Measurements from ENCODE around the gene LMLN.
"Not testable (repeated sequence)": the region's sequence is repeated elsewhere in the genome, so short reads cannot be mapped to it uniquely, and the experiment has no call there.

Gene LMLN

DNA sequence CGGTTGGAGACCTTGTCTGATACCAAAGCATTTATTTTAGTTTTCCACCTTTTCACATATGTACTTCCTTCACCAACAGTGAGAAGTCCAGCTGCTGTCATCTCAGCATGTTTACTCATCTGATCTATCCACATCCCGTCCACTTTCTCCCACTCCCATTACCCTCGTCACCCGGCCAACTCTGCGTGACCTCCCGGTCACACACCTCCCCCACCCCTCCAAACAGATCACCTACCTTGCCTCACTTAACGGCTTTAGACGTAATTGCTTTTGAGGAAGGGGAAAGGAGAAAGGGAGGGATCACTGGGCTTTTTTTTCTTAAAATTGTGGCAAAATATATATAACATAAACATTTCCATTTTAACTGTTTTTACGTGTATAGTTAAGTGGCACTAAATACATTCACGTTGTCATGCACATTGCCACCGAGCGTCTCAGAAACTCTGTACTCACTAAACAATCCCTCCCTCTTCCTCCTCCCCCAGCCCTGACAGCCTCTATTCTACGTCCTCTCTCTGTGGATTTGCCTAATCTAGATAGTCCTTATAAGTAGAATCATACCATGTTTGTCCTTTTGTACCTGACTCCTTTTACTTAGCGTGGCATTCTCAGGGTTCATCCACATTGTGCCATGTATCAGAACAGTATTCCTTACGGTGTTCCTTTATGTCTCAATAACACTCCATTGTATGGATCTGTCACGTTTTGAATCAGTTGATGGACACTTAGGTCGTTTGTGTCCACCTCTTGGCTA is 67.2 kb downstream of the LMLN start:
- no peak for DNase-seq

DNA sequence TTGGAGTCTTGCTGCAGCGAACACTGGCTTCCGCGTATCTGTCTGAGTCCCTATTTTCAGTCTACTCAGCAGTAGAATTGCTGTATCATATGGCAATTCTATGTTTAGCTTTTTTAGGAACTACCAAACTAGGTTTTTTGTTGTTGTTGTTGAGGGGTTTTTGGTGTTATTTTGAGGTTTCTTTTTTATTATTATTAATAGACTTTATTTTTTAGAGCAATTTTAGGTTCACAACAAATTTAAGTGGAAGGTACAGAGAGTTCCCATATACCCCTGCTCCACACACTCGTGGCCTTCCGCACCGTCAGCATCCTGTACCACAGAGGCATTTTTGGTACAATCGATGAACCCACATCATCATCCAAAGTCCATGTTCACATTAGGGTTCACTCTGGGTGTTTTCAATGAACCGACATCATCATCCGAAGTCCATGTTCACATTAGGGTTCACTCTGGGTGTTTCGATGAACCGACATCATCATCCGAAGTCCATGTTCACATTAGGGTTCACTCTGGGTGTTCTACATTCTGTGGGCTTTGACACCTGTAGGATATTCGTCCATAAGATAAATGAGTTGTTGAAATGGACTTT is 67.9 kb downstream of the LMLN start:
- no peak for DNase-seq

DNA sequence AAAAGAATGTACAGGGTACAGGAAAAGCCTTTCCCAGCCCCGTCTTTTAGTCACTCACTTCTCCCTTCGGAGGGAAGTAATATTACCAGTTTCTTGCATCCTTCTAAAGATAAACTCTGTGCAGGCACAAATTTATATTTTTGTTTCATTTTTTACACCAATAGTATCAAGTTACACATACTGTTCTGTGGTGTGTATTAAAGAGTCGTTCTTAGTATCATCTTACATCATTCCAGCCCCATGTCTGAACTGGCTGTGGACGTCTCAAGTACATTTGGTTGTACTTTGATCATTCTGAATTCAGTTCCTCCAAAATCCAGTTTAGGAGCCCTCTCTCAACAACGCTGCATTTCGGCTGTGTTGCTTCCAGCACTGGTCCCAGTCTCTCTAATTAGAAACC is 68.7 kb downstream of the LMLN start:
- no peak for DNase-seq

DNA sequence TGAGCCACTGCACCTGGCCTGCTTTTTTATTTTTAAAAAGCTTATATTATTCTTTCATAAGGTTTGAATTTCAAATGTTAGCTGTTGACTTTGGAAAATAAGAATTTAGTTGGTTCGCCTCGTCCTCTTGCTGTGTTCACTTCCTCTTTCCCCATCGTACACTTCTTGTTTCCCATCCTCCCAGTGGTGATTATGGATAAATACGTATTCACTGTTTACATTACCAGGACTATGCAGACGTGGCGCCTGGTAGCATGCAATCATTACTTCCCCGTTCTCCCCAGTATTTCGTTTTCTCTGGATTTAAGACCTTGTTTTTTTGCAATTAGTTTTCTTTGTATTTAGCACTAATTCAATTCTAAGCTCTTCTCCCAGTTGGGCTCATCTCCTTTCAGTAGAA is 70.1 kb downstream of the LMLN start:
- DNase-seq: peak; percentile 4

DNA sequence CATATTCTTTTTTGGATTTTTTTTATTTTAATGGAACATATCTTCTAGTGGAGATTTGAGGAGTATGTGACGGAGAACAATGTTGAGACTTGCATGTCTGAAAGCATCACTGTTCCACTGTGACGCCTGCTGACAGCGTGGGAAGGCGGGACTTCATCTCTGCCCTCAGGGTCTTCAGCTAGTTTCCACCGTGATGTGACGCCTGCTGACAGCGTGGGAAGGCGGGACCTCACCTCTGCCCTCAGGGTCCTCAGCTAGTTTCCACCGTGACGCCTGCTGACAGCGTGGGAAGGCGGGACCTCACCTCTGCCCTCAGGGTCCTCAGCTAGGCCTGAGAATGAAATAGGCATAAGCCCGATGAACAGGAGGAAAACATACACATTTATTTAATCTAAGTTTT is 70.7 kb downstream of the LMLN start:
- peak; percentile 55 for DNase-seq

DNA sequence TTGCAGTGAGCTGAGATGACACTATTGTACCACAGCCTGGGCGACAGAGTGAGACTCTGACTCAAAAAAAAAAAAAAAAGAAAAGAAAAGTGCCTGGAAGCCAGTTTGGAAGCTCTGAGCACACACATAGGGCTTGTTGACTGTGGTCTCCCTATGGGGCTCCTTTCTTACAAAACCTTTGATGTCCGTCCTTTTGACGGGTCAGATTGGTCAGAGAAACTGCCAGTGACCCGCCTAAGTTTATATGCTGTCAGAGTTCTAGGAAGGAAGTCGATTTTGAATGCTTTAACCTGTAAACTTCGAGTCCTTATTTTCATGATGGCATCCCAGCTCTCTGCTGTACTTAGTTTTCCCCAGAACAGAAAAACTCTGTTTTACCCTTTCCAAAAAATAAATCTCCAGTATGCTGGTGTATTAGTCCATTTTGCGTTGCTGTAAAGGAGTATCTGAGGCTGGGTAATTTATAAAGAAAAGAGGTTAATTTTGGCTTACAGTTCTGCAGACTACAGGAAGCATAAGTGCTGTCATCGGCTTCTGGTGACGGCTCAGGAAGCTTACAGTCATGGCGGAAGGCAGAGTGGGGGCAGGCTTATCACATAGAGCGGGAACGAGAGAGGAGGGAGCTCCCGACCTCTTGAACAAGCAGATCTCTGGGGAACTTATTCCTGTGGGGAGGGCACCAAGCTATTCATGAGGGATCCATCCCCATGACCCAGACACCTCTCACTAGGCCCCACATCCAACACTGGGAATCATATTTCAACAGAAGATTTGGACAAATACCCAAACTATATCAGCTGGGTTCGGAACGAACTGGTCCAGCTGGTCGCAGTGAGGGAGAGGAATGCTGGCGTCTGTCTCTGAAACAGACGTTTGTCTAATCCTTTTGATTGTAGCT is 72.3 kb downstream of the LMLN start:
- DNase-seq: no peak

DNA sequence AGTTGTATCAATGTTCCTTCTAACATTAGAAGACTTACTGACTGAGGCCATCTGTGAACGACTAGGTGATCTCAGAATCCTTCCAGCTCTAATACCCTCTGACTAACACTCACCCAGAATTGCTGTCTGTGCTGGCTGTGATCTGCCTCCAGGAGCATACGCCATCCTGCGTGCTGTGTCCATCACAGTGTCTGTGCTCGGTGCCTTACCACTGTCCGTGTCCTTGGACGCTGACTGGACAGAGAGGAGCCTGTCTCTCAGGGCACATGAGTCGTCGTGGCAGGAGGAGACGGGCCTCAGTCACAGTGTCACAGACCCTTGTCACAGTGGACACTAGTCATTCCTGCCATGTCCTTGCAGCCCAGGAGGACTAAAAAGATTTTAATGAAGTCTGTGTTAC is 83.1 kb downstream of the LMLN start:
- DNase-seq: no peak

DNA sequence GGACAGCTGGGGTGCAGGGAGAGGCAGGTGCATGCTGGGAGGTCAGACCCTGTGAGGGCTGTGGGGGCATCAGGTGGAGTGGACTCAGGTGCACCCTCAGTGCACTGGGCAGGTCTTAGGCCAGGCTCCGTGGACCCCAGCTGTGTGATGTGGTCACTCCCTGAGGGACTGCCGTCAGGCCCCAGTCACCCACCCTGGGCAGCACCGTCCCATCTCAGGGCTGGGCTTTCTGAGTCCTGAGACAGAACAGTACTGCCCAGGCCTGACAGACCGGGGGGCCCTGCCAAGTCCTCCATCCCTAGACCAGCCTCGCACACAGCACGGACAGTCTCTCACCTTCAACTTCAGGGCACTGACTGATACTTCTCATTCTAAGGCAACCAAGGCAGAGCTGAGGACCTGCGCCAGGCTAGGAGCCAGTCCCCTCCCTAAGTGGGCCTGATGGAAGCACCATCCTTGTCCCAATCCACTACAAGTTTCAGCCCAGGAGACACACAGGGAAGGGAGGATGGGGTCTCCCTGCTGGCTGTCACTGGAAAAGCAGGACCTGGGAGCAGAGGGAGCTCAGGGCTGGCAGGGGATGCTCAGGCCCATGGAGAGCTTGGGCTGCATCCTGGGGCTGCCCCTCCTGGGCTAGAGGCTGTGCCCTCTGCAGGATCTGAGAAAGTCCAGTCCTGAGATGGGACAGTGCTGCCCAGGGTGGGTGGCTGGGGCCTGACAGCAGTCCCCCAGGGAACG is 86.3 kb downstream of the LMLN start:
- no peak for DNase-seq

DNA sequence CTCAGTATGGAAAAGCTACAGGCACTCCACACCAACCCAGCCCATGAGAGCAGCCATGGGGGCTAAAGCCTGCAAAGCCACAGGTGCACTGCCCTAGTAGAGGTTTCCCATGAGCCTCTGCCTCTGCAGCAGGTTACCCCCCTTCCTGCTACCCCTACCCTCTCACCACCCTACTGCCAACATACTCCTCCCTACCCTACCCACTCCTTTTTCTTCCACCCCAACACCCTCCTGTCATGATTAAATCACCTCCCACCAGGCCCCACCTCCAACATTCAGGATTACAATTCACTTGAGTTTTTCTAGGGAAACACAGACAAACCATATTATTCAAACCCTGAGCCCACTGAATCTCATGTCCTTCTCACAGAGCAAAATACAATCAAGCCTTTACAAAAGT is 88.4 kb downstream of the LMLN start:
- DNase-seq: no peak

DNA sequence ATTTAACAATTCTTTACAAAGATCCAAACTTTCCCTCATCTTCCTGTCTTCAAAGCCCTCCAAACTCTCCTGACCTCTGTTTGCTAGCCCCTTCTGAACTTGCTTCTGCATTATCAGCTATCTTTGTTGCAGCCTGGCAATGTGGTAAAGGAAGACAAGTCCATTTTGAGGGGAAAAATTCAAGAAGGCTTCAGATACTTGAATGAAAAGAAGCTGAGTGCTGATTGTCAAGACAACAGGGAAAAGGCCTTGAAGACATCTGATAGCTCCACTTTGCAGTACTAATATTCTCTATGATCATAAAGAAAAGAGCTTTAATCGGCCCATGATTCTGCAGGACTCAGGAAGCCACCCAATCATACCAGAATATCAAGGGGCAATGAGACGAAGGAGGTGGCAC is 91.8 kb downstream of the LMLN start:
- DNase-seq: no peak

DNA sequence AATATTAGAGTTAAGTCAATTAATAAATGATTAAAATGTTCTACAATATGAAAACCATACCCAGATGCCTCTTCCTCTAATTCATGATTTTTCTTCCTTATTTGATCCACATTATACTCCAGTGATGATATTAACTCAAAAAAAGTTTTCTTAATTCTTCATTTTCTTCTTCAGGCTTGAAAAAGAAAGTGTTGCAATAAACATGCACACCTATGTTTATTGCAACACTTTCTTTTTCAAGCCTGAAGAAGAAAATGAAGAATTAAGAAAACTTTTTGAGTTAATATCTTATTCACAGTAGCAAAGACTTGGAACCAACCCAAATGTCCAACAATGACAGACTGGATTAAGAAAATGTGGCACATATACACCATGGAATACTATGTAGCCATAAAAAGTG is 93.4 kb downstream of the LMLN start:
- not testable (repeated sequence) for DNase-seq

DNA sequence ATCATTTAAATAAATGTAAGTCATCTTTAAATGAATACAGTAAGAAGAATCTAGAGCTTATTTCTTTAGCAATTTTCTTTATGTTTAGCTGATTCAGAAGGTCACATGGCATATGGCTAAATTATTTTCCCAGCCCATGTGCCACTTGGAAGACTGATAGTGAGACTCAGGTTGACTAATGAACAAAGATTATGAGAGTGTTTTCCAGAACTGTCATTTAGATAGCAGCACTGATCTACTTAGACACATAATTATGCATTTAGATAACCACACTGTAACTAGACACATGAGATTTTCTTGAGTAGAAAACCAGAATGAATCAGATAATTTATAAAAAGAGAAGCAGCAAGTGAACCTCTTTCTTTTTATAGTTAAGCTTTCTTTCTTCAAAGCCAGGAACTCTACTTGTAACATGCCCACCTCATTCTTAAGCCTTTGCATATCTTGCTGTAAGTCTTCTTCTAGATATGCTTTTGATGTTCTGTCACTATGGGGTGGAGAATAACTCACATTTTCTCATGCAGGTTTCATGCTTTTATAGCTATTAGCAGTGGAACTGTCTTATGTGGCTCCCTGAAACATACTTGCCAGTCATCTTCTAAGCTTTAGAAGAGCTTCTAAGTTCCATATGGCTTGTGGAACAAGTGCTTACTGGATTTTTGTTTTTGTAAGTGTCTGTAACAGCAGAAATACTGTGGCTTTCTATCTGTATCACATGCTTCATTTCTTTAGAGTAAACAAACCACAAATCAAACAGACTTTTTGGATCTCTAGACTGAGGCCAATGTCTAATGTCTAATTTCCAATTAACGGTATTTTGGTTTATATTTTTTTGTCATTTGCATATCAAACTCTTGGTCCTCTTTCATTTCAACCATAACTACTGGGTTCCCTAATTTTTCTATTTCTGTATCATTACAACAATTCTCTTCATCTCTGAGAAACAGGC is 101.4 kb downstream of the LMLN start:
- no peak for DNase-seq

DNA sequence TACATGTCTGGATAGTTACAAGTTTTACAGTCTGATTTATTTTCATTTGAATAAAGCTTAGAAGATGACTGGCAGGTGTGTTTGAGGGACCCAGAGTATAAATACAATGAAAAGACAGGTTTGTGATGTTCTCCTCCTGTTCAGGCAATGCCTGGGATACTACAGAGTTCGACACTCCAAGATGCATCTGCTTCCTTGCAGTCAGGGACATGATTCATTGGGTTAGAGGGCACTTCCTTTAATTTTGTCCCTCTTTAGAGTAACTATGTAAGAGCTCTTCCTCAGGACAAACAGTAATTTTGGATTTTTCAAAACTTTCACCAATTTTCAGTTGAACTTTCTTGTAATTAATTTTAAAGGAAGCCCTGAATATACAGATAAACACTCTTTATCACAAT is 102.0 kb downstream of the LMLN start:
- DNase-seq: no peak

DNA sequence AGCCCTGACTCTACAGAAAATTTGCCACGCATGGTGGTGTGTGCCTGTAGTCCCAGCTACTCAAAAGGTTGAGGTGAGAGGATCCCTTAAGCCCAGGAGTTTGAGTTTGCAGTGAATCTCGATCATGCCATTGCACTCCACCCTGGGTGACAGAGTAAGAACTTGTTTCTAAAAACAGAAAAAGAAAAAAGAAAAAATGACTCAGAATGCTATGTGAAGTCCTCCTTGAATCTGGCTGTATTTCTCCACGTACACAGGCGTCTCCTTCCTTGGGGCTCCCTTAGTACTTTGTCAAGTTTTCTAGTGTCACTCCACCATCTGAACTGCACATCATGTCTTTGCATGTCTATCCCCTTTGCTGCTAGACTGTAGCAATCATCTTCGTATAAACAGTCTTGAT is 104.4 kb downstream of the LMLN start:
- DNase-seq: no peak

DNA sequence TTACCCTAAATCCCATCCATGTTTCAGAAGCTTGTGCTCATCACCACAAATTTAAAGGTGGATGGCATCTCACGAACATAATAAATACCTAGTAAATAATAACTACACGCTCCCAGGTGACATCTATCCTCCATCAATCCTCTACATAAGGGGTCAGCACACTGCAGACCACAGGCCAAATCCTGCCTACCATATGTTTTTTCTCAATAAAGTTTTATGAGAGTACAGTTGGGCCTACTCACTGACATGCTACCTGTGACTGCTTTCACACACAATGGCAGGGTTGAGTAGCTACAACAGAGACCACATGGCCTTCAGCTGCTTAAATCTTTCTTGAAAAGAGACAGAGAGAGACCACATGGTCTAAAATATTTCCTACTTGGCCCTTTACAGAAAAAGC is 105.9 kb downstream of the LMLN start:
- no peak for DNase-seq

DNA sequence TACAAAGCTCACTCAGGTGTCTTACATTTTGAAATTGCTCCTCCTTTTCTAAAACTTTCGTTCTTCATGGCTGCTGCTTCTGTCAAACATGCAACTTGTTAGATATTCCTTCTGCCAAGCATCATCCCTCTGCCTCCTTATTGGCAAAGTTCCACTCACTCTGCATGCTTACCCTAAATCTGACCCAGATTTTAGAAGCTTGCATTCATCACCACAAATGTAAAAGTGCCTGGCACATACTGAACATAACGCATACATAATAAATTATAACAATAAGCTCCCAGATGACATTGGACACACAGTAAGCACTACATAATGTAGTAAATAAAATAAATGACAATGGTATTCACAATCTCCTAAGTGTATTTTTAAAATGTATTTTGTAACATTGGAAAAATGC is 107.4 kb downstream of the LMLN start:
- no peak for DNase-seq

DNA sequence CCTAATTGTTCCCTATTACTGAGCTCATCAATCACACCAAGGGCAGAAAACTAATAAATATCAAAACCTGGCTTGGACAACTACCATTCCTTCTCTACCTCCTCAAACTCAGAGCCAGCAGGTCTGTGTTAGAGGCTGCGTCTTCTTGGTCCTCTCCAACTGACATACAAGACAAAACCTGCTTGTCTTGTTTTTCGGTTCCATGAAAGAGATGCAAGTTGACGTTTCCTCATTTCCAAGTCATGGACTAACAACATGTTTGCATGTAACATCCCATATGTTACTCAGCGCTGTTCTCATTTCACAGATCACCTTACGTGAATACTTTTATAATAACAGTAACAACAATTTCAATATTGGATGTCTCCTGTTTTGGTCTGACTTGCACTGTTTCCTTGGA is 110.9 kb downstream of the LMLN start:
- no peak for DNase-seq

DNA sequence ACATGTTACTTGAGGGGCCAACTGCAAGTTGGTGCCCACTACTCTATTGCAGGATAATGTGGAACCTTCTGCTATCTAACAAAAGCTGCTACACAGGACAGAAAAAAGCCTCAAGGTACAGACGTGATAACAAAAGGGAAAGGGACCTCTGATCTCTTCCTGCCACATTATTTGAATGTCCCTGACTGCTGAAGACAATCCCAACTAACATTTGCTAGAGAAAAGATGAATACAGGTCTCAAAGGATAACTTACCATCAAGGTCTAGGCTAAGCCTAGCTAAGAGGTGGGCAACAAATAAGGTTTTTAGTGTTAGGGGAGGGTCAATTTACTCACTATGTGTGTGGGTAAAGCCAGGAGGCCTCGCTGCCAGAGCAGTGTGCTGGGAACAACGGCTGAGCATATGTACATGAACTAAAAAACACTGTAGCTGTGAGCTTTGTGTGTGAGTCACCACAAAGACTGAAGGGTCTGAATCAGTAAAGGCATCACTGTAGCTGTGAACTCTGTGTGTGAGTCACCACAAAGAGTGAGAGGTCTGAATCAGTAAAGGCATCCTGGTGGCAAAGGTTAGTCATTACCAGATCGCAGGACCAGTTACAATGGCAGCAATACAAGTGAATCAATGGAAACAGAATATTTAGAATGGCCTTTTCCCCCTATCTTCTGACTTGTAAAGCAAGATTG is 111.7 kb downstream of the LMLN start:
- no peak for DNase-seq

DNA sequence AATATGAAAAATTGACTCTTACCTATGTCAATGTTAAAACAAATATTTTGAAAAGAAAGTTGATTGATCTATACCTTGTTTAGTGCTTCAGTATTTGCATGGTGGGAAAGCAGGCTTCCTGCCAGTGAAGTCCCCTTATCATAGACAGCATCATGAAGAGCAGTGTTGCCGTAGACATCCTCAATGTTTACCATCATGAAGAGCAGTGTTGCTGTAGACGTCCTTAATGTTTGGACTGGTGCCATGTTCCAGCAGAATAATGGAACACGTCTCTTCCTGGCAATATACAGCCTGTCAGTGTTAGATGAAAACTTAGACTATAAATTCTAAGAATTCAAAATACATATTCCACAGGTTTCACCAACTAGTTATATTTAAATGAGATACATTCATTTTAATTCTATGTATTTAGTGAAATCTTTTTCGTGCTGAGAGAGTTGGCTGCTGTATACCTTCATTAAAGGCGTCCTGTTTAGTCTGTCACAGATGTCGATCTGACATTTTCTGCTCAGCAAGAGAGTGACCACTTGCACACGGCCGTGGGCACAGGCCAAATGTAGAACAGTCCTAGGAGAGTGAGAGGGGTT is 116.8 kb downstream of the LMLN start:
- no peak for DNase-seq

DNA sequence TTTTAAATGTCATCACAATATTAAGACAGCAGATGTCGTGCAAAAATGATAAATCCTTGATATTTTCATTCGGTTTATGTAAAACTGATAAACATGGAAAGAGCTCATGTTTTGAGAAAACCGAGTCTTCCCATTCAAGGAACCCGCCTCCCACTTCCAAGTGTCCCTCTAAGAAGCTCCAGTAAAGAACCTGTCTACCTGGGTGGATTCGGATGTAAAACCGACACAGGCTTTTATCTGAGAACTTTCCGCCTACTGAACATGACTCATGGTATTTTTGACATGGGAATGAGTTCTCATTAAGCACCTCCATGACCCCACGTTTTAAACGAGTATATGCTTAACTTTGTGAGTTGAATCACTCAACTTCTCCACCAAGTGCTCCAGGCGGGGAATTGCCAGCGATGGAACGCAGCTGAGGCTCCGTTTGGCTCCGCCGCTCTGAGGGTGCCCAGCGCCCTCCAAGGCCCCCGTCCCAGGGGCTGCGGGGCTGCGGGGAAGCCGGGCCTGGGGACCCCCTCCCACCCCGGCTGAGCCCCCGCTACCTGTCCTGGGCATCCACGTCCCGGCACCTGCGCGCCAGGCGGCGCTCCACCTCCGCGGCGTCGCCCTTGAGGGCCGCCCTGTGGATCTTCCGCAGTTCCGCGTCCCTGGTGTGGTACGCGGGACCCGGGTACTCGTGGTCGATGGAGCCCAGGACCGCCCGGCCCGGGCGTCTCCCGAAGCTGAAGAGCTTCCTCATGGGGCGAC is 119.9 kb downstream of the LMLN start:
- DNase-seq: no peak

All from retina (tissue), 1 donor.